DOHH2 (cell line): ENCODE measurements around the gene CBFA2T2.

ENCODE experiments used
- H3F3A ChIP-seq: fragments of 200-600 bp; sonication (generic), shearing (Covaris generic); 2 replicates; pipeline ENCODE4 v1.6.0; 2016; ENCODE audit warnings: antibody characterized with exemption, mild to moderate bottlenecking; ENCODE audit not compliant: control insufficient read depth, insufficient read depth
- H3K27ac ChIP-seq: fragments of 200-600 bp; sonication (generic); 2 replicates; pipeline ENCODE4 v1.5.1; 2014; ENCODE audit warnings: low read depth, mild to moderate bottlenecking, low read length, moderate library complexity
- H3K27me3 ChIP-seq: fragments of 200-600 bp; sonication (generic); 2 replicates; pipeline ENCODE4 v1.6.1; 2014; ENCODE audit warnings: mild to moderate bottlenecking, low read length, mixed read lengths; ENCODE audit not compliant: control insufficient read depth
- H3K36me3 ChIP-seq: fragments of 200-600 bp; sonication (generic); 2 replicates; pipeline ENCODE4 v1.6.1; 2014; ENCODE audit warnings: mild to moderate bottlenecking, low read length, moderate library complexity, mixed read lengths; ENCODE audit not compliant: control insufficient read depth
- H3K4me1 ChIP-seq: fragments of 200-600 bp; sonication (generic); 2 replicates; pipeline ENCODE4 v1.6.1; 2014; ENCODE audit warnings: mild to moderate bottlenecking, low read length, mixed read lengths; ENCODE audit not compliant: control insufficient read depth
- H3K4me2 ChIP-seq: fragments of 200-600 bp; sonication (generic); 2 replicates; pipeline ENCODE4 v1.6.0; 2014; ENCODE audit warnings: mild to moderate bottlenecking, low read length, moderate library complexity
- H3K4me3 ChIP-seq: fragments of 200-600 bp; sonication (generic); 2 replicates; pipeline ENCODE4 v1.5.1; 2014; ENCODE audit warnings: mild to moderate bottlenecking, low read length, mixed read lengths
- H3K79me2 ChIP-seq: fragments of 200-600 bp; sonication (generic); 2 replicates; pipeline ENCODE4 v1.6.1; 2014; ENCODE audit warnings: mild to moderate bottlenecking, low read length, mixed read lengths; ENCODE audit not compliant: control insufficient read depth
- H3K9me2 ChIP-seq: fragments of 200-600 bp; sonication (generic); replicated peaks from 2 replicates; pipeline ENCODE4 v1.6.1; 2014; ENCODE audit warnings: mild to moderate bottlenecking, low read length, mixed read lengths; ENCODE audit not compliant: control insufficient read depth
- H3K9me3 ChIP-seq: fragments of 200-600 bp; sonication (generic); 2 replicates; pipeline ENCODE4 v1.6.1; 2014; ENCODE audit warnings: antibody characterized with exemption, low read length, mixed read lengths; ENCODE audit not compliant: control insufficient read depth, insufficient read depth
- H4K20me1 ChIP-seq: fragments of 200-600 bp; sonication (generic); 2 replicates; pipeline ENCODE4 v1.6.0; 2014; ENCODE audit warnings: low read depth, mild to moderate bottlenecking, antibody characterized with exemption, low read length, moderate library complexity; ENCODE audit not compliant: control insufficient read depth, insufficient read depth
- CTCF ChIP-seq: fragments of 200-600 bp; sonication (generic); IDR thresholded peaks from one replicate; pipeline ENCODE4 v1.5.1; 2014; ENCODE audit warnings: antibody characterized with exemption, mild to moderate bottlenecking, low read depth, low read length; ENCODE audit not compliant: poor library complexity, severe bottlenecking
- EZH2phosphoT487 ChIP-seq: fragments of 200-600 bp; sonication (generic); IDR thresholded peaks from 2 replicates; pipeline ENCODE4 v1.6.1; 2017; ENCODE audit warnings: borderline replicate concordance, mild to moderate bottlenecking, antibody characterized with exemption, low read length, moderate library complexity, mixed read lengths

Gene CBFA2T2

GRCh38 chr20:33554914-33555420, 65.1 kb downstream of the CBFA2T2 start:
- Histone ChIP-seq H4K20me1 (no peaks in the 10 kb centered on the region), H3K4me3 (peak overlapping the region; percentile 45), H3K36me3 (no peaks in the 10 kb centered on the region), H3K27ac (peak overlapping the region; percentile 62), H3F3A (peaks cover 16% of the 10 kb centered on the region), H3K4me1 (peaks cover 39% of the 10 kb centered on the region), H3K9me2 (no peaks in the 10 kb centered on the region), H3K79me2 (0 out of 2 replicates have a peak, but pooled peaks cover 3% of the 10 kb centered on the region), H3K4me2 (peak overlapping the region; percentile 59), H3K9me3 (no peaks in the 10 kb centered on the region), H3K27me3 (no peaks in the 10 kb centered on the region)
- no peak for TF ChIP-seq CTCF
- TF ChIP-seq EZH2phosphoT487, result no peak

- H3K4me2 ChIP-seq, result no peak overlapping the region; the same call in 1 of the 2 replicates
- TF ChIP-seq CTCF, result no peak
- H3K4me3 ChIP-seq, result no peak overlapping the region
- peaks cover 16% of the 10 kb centered on the region for H3F3A ChIP-seq
- H3K9me2 ChIP-seq, result no peaks in the 10 kb centered on the region
- H3K4me1 ChIP-seq, result peaks cover 39% of the 10 kb centered on the region
- H3K9me3 ChIP-seq, result no peaks in the 10 kb centered on the region
- H4K20me1 ChIP-seq, result no peaks in the 10 kb centered on the region
- H3K79me2 ChIP-seq, result 0 out of 2 replicates have a peak, but pooled peaks cover 3% of the 10 kb centered on the region
- H3K27ac ChIP-seq, result no peak overlapping the region
- H3K36me3 ChIP-seq, result no peaks in the 10 kb centered on the region
- no peaks in the 10 kb centered on the region for H3K27me3 ChIP-seq
These were observed 65.9 kb downstream of the CBFA2T2 start for GRCh38 chr20:33555755-33556154.

- H3F3A ChIP-seq, result peaks cover 16% of the 10 kb centered on the region
- H3K27me3 ChIP-seq, result no peaks in the 10 kb centered on the region
- no peaks in the 10 kb centered on the region for H3K36me3 ChIP-seq
- peaks cover 39% of the 10 kb centered on the region for H3K4me1 ChIP-seq
- no peaks in the 10 kb centered on the region for H3K9me3 ChIP-seq
- no peaks in the 10 kb centered on the region for H3K9me2 ChIP-seq
- no peaks in the 10 kb centered on the region for H4K20me1 ChIP-seq
- H3K27ac ChIP-seq, result no peak overlapping the region
- H3K4me3 ChIP-seq, result no peak overlapping the region
- TF ChIP-seq CTCF (no peak), EZH2phosphoT487 (no peak)
- no peak overlapping the region for H3K4me2 ChIP-seq
- H3K79me2 ChIP-seq, result 0 out of 2 replicates have a peak, but pooled peaks cover 3% of the 10 kb centered on the region
These were observed 66.3 kb downstream of the CBFA2T2 start for GRCh38 chr20:33556246-33556645.
